ENCODE data around the gene XDH. TPM values are rescaled to one million over a fixed set of nuclear protein-coding genes. Genes with fewer than 3 reads are reported as not detected.

XDH gene
- total RNA-seq, 4 donors from 2014 or later, result 25.9 to 57.9 (median 37.2) TPM

- no peak for DNase-seq
- no peak overlapping the region for H3K4me3 ChIP-seq
- 42 to 58% methylated on average over 2 of the region's 2 CpGs for WGBS, 2 donors (ENCODE audit: low coverage in 1 of 2)
- no peaks in the 10 kb centered on the region for H3K9me3 ChIP-seq
- H3K27ac ChIP-seq, result no peak overlapping the region
- H3K4me1 ChIP-seq, result no peaks in the 10 kb centered on the region
- peaks cover 3% of the 10 kb centered on the region for H3K27me3 ChIP-seq
- H3K36me3 ChIP-seq, result no peaks in the 10 kb centered on the region
- in situ Hi-C loops (cut with MboI; ENCODE audit: low pct_ligation_motif_present in 1 of 4, low pct_unique_long_range_greater_than_20kb in 1 of 4, low sequenced_read_pairs in 3 of 4), result no loop called here
- intact Hi-C loops (cut with DNase I; ENCODE audit: low total_unique reads), result no loop called here
- TF ChIP-seq EP300 (IDR thresholded peaks at IDR 0.05; ENCODE audit: low read depth), result no peak
- TF ChIP-seq, protein P1, sequence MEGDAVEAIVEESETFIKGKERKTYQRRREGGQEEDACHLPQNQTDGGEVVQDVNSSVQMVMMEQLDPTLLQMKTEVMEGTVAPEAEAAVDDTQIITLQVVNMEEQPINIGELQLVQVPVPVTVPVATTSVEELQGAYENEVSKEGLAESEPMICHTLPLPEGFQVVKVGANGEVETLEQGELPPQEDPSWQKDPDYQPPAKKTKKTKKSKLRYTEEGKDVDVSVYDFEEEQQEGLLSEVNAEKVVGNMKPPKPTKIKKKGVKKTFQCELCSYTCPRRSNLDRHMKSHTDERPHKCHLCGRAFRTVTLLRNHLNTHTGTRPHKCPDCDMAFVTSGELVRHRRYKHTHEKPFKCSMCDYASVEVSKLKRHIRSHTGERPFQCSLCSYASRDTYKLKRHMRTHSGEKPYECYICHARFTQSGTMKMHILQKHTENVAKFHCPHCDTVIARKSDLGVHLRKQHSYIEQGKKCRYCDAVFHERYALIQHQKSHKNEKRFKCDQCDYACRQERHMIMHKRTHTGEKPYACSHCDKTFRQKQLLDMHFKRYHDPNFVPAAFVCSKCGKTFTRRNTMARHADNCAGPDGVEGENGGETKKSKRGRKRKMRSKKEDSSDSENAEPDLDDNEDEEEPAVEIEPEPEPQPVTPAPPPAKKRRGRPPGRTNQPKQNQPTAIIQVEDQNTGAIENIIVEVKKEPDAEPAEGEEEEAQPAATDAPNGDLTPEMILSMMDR (IDR thresholded peaks at IDR 0.05), result no peak
- TF ChIP-seq POLR2AphosphoS5 (IDR thresholded peaks at IDR 0.05), result no peak
- TF ChIP-seq POLR2A (IDR thresholded peaks at IDR 0.05), result no peak
These were observed 59.7 kb downstream of the XDH start for GRCh38 chr2:31354837-31355236.

- Histone ChIP-seq H3K9me3 (no peaks in the 10 kb centered on the region), H3K4me1 (no peaks in the 10 kb centered on the region), H3K27ac (no peak overlapping the region), H3K4me3 (no peak overlapping the region), H3K36me3 (no peaks in the 10 kb centered on the region), H3K27me3 (peaks cover 3% of the 10 kb centered on the region)
- 81 to 87% methylated on average over 2 of the region's 2 CpGs for WGBS, 2 donors (ENCODE audit: low coverage in 1 of 2)
- in situ Hi-C loops (cut with MboI; ENCODE audit: low pct_ligation_motif_present in 1 of 4, low pct_unique_long_range_greater_than_20kb in 1 of 4, low sequenced_read_pairs in 3 of 4), result no loop called here
- TF ChIP-seq, protein P1 (IDR thresholded peaks at IDR 0.05), result no peak
- TF ChIP-seq POLR2AphosphoS5 (IDR thresholded peaks at IDR 0.05), result no peak
- no peak for TF ChIP-seq POLR2A (IDR thresholded peaks at IDR 0.05)
- TF ChIP-seq EP300 (IDR thresholded peaks at IDR 0.05; ENCODE audit: low read depth), result no peak
- intact Hi-C loops (cut with DNase I; ENCODE audit: low total_unique reads), result no loop called here
- DNase-seq, result no peak
These were observed 61.4 kb downstream of the XDH start for GRCh38 chr2:31353179-31353578.

GRCh38 chr2:31349684-31350083 is 64.9 kb downstream of the XDH start:
- Histone ChIP-seq H3K4me3 (no peak overlapping the region), H3K27ac (no peak overlapping the region), H3K27me3 (no peaks in the 10 kb centered on the region), H3K9me3 (no peaks in the 10 kb centered on the region), H3K4me1 (no peaks in the 10 kb centered on the region), H3K36me3 (no peaks in the 10 kb centered on the region)
- 73 to 95% methylated on average over 2 to 6 of the region's 6 CpGs for WGBS, 2 donors (ENCODE audit: low coverage in 1 of 2)
- no peak for DNase-seq
- in situ Hi-C loops (cut with MboI; ENCODE audit: low pct_ligation_motif_present in 1 of 4, low pct_unique_long_range_greater_than_20kb in 1 of 4, low sequenced_read_pairs in 3 of 4) (loop anchor here in 3 of 4 donors (25.0 kb wide), 3 partner anchors 187 to 1162 kb away; no protein-coding TSS in a partner anchor), intact Hi-C loops (cut with DNase I; ENCODE audit: low total_unique reads) (no loop called here)
- TF ChIP-seq, protein P1 (IDR thresholded peaks at IDR 0.05), result no peak
- no peak for TF ChIP-seq POLR2A (IDR thresholded peaks at IDR 0.05)
- TF ChIP-seq EP300 (IDR thresholded peaks at IDR 0.05; ENCODE audit: low read depth), result no peak
- no peak for TF ChIP-seq POLR2AphosphoS5 (IDR thresholded peaks at IDR 0.05)

GRCh38 chr2:31349160-31349559 is 65.4 kb downstream of the XDH start:
- no peak overlapping the region for H3K27ac ChIP-seq
- intact Hi-C loops (cut with DNase I; ENCODE audit: low total_unique reads), result no loop called here
- no peaks in the 10 kb centered on the region for H3K4me1 ChIP-seq
- TF ChIP-seq, protein P1 (IDR thresholded peaks at IDR 0.05), result no peak
- TF ChIP-seq POLR2AphosphoS5 (IDR thresholded peaks at IDR 0.05) (no peak), EP300 (IDR thresholded peaks at IDR 0.05; ENCODE audit: low read depth) (no peak), POLR2A (IDR thresholded peaks at IDR 0.05) (no peak)
- no peak overlapping the region for H3K4me3 ChIP-seq
- in situ Hi-C loops (cut with MboI; ENCODE audit: low pct_ligation_motif_present in 1 of 4, low pct_unique_long_range_greater_than_20kb in 1 of 4, low sequenced_read_pairs in 3 of 4), result loop anchor here in 3 of 4 donors (25.0 kb wide), 3 partner anchors 187 to 1162 kb away; no protein-coding TSS in a partner anchor
- DNase-seq, result no peak
- H3K9me3 ChIP-seq, result no peaks in the 10 kb centered on the region
- no peaks in the 10 kb centered on the region for H3K36me3 ChIP-seq
- WGBS, 2 donors (ENCODE audit: low coverage in 1 of 2), result 88 to 100% methylated on average over 1 to 7 of the region's 7 CpGs
- no peaks in the 10 kb centered on the region for H3K27me3 ChIP-seq
